CD4-positive, alpha-beta T cell (primary cell): ENCODE results near the gene KCNF1. TPM values are rescaled to one million over a fixed set of nuclear protein-coding genes. Genes with fewer than 3 reads are reported as not detected.

Experiments
- ATAC-seq: fragments of 200-7000 bp; cut with Tn5 transposase; one replicate; pipeline ENCODE4 v1.10.0; 2022; ENCODE audit warnings: mild to moderate bottlenecking; ENCODE audit not compliant: poor library complexity
- CTCF ChIA-PET: fragments of 350-600 bp; sonication (Branson Sonifier 250); formaldehyde crosslinking; loops from one replicate; lab custom pipeline; 2021; ENCODE audit warnings: antibody characterized with exemption, inconsistent platforms; lab: Charles Lee
- POLR2A ChIA-PET: fragments of 350-600 bp; sonication (Branson Sonifier 250); formaldehyde crosslinking; loops from one replicate; lab custom pipeline; 2021; ENCODE audit warnings: antibody characterized with exemption, inconsistent platforms; lab: Charles Lee
- DNase-seq, 14 experiments: peaks; one replicate each; pipeline ENCODE4 v3.0.0-alpha.2; 2013 to 2020; ENCODE audit warnings: mixed read lengths in 2 of 14
- H3K27ac ChIP-seq, 2 donors: one replicate each; pipeline versions ENCODE4 v1.5.1 to v1.7.0; 2013; ENCODE audit warnings: low read length in 2 of 2, low read depth in 1 of 2, mild to moderate bottlenecking in 1 of 2
- H3K27me3 ChIP-seq, 2 experiments: 1 replicate in 1 of 2; 2 replicates in 1 of 2; pipeline versions ENCODE4 v1.6.1 to v1.7.0; 2013; ENCODE audit warnings: low read length in 2 of 2, control low read depth in 1 of 2, mild to moderate bottlenecking in 1 of 2, moderate library complexity in 1 of 2; ENCODE audit not compliant: insufficient read depth in 2 of 2, control insufficient read depth in 1 of 2
- H3K36me3 ChIP-seq: one replicate; pipeline ENCODE4 v1.6.1; 2013; ENCODE audit warnings: low read length, control low read depth; ENCODE audit not compliant: insufficient read depth
- H3K4me1 ChIP-seq: one replicate; pipeline ENCODE4 v1.6.1; 2013; ENCODE audit warnings: low read length, control low read depth; ENCODE audit not compliant: insufficient read depth
- H3K4me3 ChIP-seq: one replicate; pipeline ENCODE4 v1.5.1; 2013; ENCODE audit warnings: mild to moderate bottlenecking, low read length, moderate library complexity
- H3K9me3 ChIP-seq, 2 experiments: 1 replicate in 1 of 2; 2 replicates in 1 of 2; pipeline versions ENCODE4 v1.6.1 to v1.7.0; 2013; ENCODE audit warnings: low read length in 2 of 2, mild to moderate bottlenecking in 2 of 2, control low read depth in 1 of 2, moderate library complexity in 1 of 2; ENCODE audit not compliant: control insufficient read depth in 1 of 2, insufficient read depth in 1 of 2
- H3K27ac Mint-ChIP-seq: one replicate; pipeline ENCODE4 v1.8.0; 2020; ENCODE audit warnings: mixed read lengths
- H3K27me3 Mint-ChIP-seq: one replicate; pipeline ENCODE4 v1.8.0; 2021; ENCODE audit warnings: mixed read lengths
- H3K36me3 Mint-ChIP-seq: one replicate; pipeline ENCODE4 v1.8.0; 2021; ENCODE audit warnings: low read depth, mixed read lengths
- H3K4me1 Mint-ChIP-seq: one replicate; pipeline ENCODE4 v1.8.0; 2021; ENCODE audit warnings: low read depth, mixed read lengths
- H3K4me3 Mint-ChIP-seq: one replicate; pipeline ENCODE4 v1.8.0; 2020; ENCODE audit warnings: mild to moderate bottlenecking, mixed read lengths
- H3K9me3 Mint-ChIP-seq: one replicate; pipeline ENCODE4 v1.8.0; 2020; ENCODE audit warnings: mixed read lengths
- CTCF ChIP-seq: fragments of 200-600 bp; IDR thresholded peaks from one replicate; pipeline ENCODE4 v1.8.0; 2022; ENCODE audit warnings: antibody characterized with exemption, mild to moderate bottlenecking
- intact Hi-C, 2 experiments: fragments of 100-400 bp; cut with DNase I in 1 of 2; cut with micrococcal nuclease in 1 of 2; formaldehyde crosslinking; loops; one replicate each; pipeline versions ENCODE4 v1.15.1 to v1.9.0; 2023 to 2025; cut with DNase I, micrococcal nuclease
- polyA plus RNA-seq, 2 donors: library from polyadenylated mRNA; unstranded; fragments of 120-200 nt; gene quantifications; one replicate each; pipeline ENCODE4 v1.2.1, GENCODE V29; 2013
- total RNA-seq, 174 experiments: library from RNA in 2 of 174; stranded (reverse) in 2 of 174; gene quantifications; one replicate each; pipeline ENCODE4 v1.2.3 and lab custom pipeline; 2021 to 2026

The KCNF1 gene
- total RNA-seq (not detected), total RNA-seq (lab: John Stamatoyannopoulos, UW) (0 to 0.12 (median 0) reads per million in 172 experiments)
- not detected for polyA plus RNA-seq (2013, experiment 1 of 2)
- 0.10 TPM for polyA plus RNA-seq (2013, experiment 2 of 2)

GRCh38 chr2:10911291-10912075 lies at the start of gene KCNF1:
KCNF1 (plus strand) TSS chr2:10911934; CDS start chr2:10912427, 493 bp downstream.
- Mint-ChIP-seq H3K27ac (no peak within 1 kb of the TSS), H3K27me3 (peaks cover 38% of the 10 kb centered on the region), H3K9me3 (no peaks in the 10 kb centered on the region), H3K36me3 (no peaks in the 10 kb centered on the region), H3K4me3 (no peak within 1 kb of the TSS), H3K4me1 (no peaks in the 10 kb centered on the region)
- H3K36me3 ChIP-seq, result no peaks in the 10 kb centered on the region
- intact Hi-C loops, result no loop called here
- ATAC-seq, result no peak
- H3K27me3 ChIP-seq, result peaks cover 24 to 34% of the 10 kb centered on the region in 2 experiments
- peaks cover 0 to 20% of the 10 kb centered on the region in 2 experiments for H3K9me3 ChIP-seq
- TF ChIP-seq CTCF, result no peak
- no peak within 1 kb of the TSS for H3K4me3 ChIP-seq
- POLR2A ChIA-PET, result no interaction called here
- CTCF ChIA-PET, result no interaction called here
- no peaks in the 10 kb centered on the region for H3K4me1 ChIP-seq
- no peak for DNase-seq
- H3K27ac ChIP-seq, result no peak within 1 kb of the TSS

GRCh38 chr2:10862330-10862729 lies 49.4 kb upstream of the KCNF1 start:
- Mint-ChIP-seq H3K27ac (no peak overlapping the region), H3K9me3 (no peaks in the 10 kb centered on the region), H3K4me1 (peaks cover 36% of the 10 kb centered on the region), H3K4me3 (no peak overlapping the region), H3K27me3 (peaks cover 14% of the 10 kb centered on the region), H3K36me3 (no peaks in the 10 kb centered on the region)
- CTCF ChIA-PET, result no interaction called here
- H3K27me3 ChIP-seq, result peaks cover 0 to 11% of the 10 kb centered on the region in 2 experiments
- POLR2A ChIA-PET, result no interaction called here
- TF ChIP-seq CTCF, result no peak
- peaks cover 30% of the 10 kb centered on the region for H3K4me1 ChIP-seq
- H3K27ac ChIP-seq, result no peak overlapping the region
- H3K9me3 ChIP-seq, result no peaks in the 10 kb centered on the region
- no peak for DNase-seq
- H3K4me3 ChIP-seq, result no peak overlapping the region
- no peaks in the 10 kb centered on the region for H3K36me3 ChIP-seq
- intact Hi-C loops, result no loop called here
- no peak for ATAC-seq

- ChIA-PET POLR2A (no interaction called here), CTCF (no interaction called here)
- no peak for DNase-seq
- Mint-ChIP-seq H3K36me3 (no peaks in the 10 kb centered on the region), H3K4me3 (no peak overlapping the region), H3K27ac (no peak overlapping the region), H3K4me1 (peaks cover 36% of the 10 kb centered on the region), H3K9me3 (no peaks in the 10 kb centered on the region), H3K27me3 (peaks cover 14% of the 10 kb centered on the region)
- H3K27ac ChIP-seq, result no peak overlapping the region
- no peak for ATAC-seq
- intact Hi-C loops, result no loop called here
- no peak overlapping the region for H3K4me3 ChIP-seq
- H3K27me3 ChIP-seq, result peaks cover 0 to 11% of the 10 kb centered on the region in 2 experiments
- H3K4me1 ChIP-seq, result peaks cover 30% of the 10 kb centered on the region
- H3K9me3 ChIP-seq, result no peaks in the 10 kb centered on the region
- H3K36me3 ChIP-seq, result no peaks in the 10 kb centered on the region
- TF ChIP-seq CTCF, result no peak
These were observed 48.7 kb upstream of the KCNF1 start for GRCh38 chr2:10863047-10863446.
